ENCODE measurements around the gene MAN2B1.
A peak's percentile ranks its signal among the peaks of the same experiment; 100 is the strongest.
"Not testable (repeated sequence)": the region's sequence is repeated elsewhere in the genome, so short reads cannot be mapped to it uniquely, and the experiment has no call there.

MAN2B1 gene

GRCh38 chr19:12656899-12657571 is 9.5 kb downstream of the MAN2B1 start:
- no peak for DNase-seq

- no peak for DNase-seq
Measured at GRCh38 chr19:12655546-12655945, 11.0 kb downstream of the MAN2B1 start.

GRCh38 chr19:12652219-12652618 is 14.3 kb downstream of the MAN2B1 start:
- DNase-seq, result no peak

GRCh38 chr19:12649941-12650340 is 16.6 kb downstream of the MAN2B1 start:
- DNase-seq, result no peak

GRCh38 chr19:12648088-12648487 is 18.5 kb downstream of the MAN2B1 start:
- DNase-seq, result no peak

- no peak for DNase-seq
Measured at GRCh38 chr19:12647490-12648071, 19.0 kb downstream of the MAN2B1 start.

GRCh38 chr19:12647047-12647446 is 19.5 kb downstream of the MAN2B1 start:
- DNase-seq, result no peak

GRCh38 chr19:12646551-12646950 is 20.0 kb downstream of the MAN2B1 start:
- no peak for DNase-seq

- not testable (repeated sequence) for DNase-seq
Measured at GRCh38 chr19:12643716-12644115, 22.8 kb downstream of the MAN2B1 start.

GRCh38 chr19:12642506-12642905 is 24.0 kb downstream of the MAN2B1 start:
- no peak for DNase-seq

GRCh38 chr19:12641456-12641855 is 25.1 kb downstream of the MAN2B1 start:
- DNase-seq, result no peak

- peak; percentile 68 for DNase-seq
Measured at GRCh38 chr19:12639901-12640613, 26.5 kb downstream of the MAN2B1 start.

- DNase-seq, result no peak
Measured at GRCh38 chr19:12638611-12639182, 27.8 kb downstream of the MAN2B1 start.

GRCh38 chr19:12636631-12637030 is 29.9 kb downstream of the MAN2B1 start:
- no peak for DNase-seq

- DNase-seq, result no peak
Measured at GRCh38 chr19:12629215-12629614, 37.3 kb downstream of the MAN2B1 start.

- no peak for DNase-seq
Measured at GRCh38 chr19:12628040-12629022, 38.2 kb downstream of the MAN2B1 start.

GRCh38 chr19:12626958-12627357 is 39.6 kb downstream of the MAN2B1 start:
- no peak for DNase-seq

GRCh38 chr19:12623361-12624031 is 43.0 kb downstream of the MAN2B1 start:
- no peak for DNase-seq

GRCh38 chr19:12621253-12622024 is 45.1 kb downstream of the MAN2B1 start:
- DNase-seq, result not testable (repeated sequence)

- no peak for DNase-seq
Measured at GRCh38 chr19:12617646-12618045, 48.9 kb downstream of the MAN2B1 start.

GRCh38 chr19:12611361-12611699 is 55.2 kb downstream of the MAN2B1 start:
- peak; percentile 77 for DNase-seq
